ENCODE data around the gene NFYA. TPM values are rescaled to one million over a fixed set of nuclear protein-coding genes. Genes with fewer than 3 reads are reported as not detected.
A peak's percentile ranks its signal among the peaks of the same experiment; 100 is the strongest.

NFYA gene
- total RNA-seq (10 to 100 TPM; 11.0 to 13.8 (median 11.8) TPM), polyA plus RNA-seq (6.1 TPM)
- long read RNA-seq, donor 1, transcript NFYA-201 (10 exons, 3,811 nt): major isoform, 5 of 13 reads
- long read RNA-seq, donor 1, partial matches to known transcripts: 3 of 13 reads
- long read RNA-seq, donor 1, other reads (novel, unspliced or antisense): 5 of 13 reads
- long read RNA-seq, donor 2, partial matches to known transcripts: 3 of 6 reads
- long read RNA-seq, donor 2, other reads (novel, unspliced or antisense): 3 of 6 reads
- long read RNA-seq, donor 3, transcript NFYA-201 (10 exons, 3,811 nt): major isoform, 8 of 41 reads
- long read RNA-seq, donor 3, partial matches to known transcripts: 23 of 41 reads
- long read RNA-seq, donor 3, other reads (novel, unspliced or antisense): 9 of 41 reads
- long read RNA-seq, donor 4, partial matches to known transcripts: 1 of 2 reads
- long read RNA-seq, donor 4, other reads (novel, unspliced or antisense): 0 of 2 reads

DNA sequence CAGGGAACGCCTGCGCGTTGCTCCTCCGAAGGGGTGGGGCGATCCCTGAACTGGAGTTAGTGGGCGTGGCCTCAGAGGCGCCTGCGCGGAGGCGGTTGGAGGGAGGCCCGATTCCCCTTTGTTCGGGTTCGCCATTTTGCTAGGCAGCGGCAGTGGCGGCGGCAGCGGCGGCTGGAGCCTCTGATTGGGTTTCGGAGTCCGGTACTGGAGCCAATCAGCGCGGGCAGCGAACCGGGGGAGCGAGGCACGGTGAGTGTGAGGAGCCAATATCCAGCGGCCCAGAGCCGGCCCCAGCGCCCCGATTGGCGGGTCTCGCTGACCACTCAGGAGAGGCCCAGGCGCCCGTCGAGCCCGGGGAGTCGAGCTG is at the start of gene NFYA:
NFYA (plus strand) TSS at position 139 of the 367 bp plus-strand sequence. CDS start 6,116 bp downstream, outside the sequence.
- Histone ChIP-seq H3K4me3 (ENCODE audit: low read length) (peak within 1 kb of the TSS; percentile 93), H3K4me1 (ENCODE audit: control insufficient read depth, insufficient read depth, low read length) (peaks cover 3% of the 10 kb centered on the region), H3K27me3 (ENCODE audit: control insufficient read depth, insufficient read depth) (no peaks in the 10 kb centered on the region), H3K9me3 (ENCODE audit: control insufficient read depth, low read length) (no peaks in the 10 kb centered on the region), H3K27ac (ENCODE audit: low read length) (peak within 1 kb of the TSS; percentile 100)
- ATAC-seq: peak; percentile 86
- WGBS: under 1% methylated on average over 37 of the region's 37 CpGs
- intact Hi-C loops (cut with DNase I): no loop called here
- DNase-seq: peak; percentile 99 to 100 (median 100)

DNA sequence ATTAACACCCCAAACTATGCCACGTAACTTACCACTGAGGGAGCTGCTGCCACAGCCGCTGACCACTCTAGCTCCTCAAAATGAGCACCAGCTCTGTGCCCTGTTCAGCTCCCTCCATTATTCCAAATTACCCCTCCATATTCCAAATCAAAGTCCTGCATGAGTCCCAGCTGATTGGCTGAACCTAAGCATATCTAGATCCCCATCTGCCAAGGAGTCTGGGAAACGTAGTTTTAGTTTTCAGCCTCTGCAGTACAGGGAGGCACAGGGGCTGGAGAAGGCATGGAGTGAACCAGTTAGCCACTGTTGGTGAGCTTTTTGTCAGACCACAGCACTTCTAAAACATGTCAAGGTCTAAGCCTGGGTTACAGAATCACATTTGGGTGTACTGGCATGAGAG is 49.7 kb upstream of the NFYA start:
- Histone ChIP-seq H3K27me3 (ENCODE audit: control insufficient read depth, insufficient read depth) (no peaks in the 10 kb centered on the region), H3K9me3 (ENCODE audit: control insufficient read depth, low read length) (no peaks in the 10 kb centered on the region), H3K27ac (ENCODE audit: low read length) (no peak overlapping the region), H3K4me1 (ENCODE audit: control insufficient read depth, insufficient read depth, low read length) (no peaks in the 10 kb centered on the region), H3K4me3 (ENCODE audit: low read length) (no peak overlapping the region)
- 92% methylated on average over 3 of the region's 3 CpGs for WGBS
- DNase-seq (no peak), ATAC-seq (no peak)
- intact Hi-C loops (cut with DNase I): loop anchor here in 3 of 4 donors (5.0 to 10.0 kb wide), 2 partner anchors 126 to 128 kb away; no protein-coding TSS in a partner anchor

DNA sequence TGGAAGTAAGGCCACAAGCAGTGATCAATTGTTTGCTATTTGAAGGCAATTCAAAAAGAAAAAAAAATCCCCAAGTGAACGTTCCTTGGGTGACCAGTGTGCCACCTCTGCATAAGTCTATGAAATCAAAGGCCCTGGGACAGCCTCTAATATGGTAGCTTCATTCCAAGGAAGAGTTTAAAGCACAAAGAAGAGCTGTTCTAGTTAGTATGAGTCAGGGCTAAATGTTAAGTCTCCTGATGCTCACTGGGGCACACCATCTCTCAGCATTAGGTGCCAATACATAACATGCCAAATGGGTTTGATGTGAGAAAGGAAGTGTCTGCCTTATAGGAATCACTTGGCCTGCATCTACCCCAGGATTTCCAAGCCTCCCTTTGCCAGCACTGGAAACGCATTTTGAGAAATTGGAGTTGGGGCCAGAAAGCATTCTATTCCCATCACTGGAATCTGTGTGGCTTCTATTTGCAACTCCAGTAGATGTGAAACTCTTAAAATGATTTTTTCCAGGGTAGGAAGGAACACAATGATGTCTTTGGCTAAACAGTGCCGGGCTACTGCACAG is 46.7 kb upstream of the NFYA start:
- intact Hi-C loops (cut with DNase I): loop anchor here in 2 of 4 donors (10.0 kb wide), 1 partner anchor 131 kb away; no protein-coding TSS in a partner anchor
- ATAC-seq (no peak), DNase-seq (no peak)
- H3K4me1 ChIP-seq (ENCODE audit: control insufficient read depth, insufficient read depth, low read length): no peaks in the 10 kb centered on the region
- no peak overlapping the region for H3K27ac ChIP-seq (ENCODE audit: low read length)
- WGBS: 77% methylated on average over 3 of the region's 3 CpGs
- no peaks in the 10 kb centered on the region for H3K9me3 ChIP-seq (ENCODE audit: control insufficient read depth, low read length)
- no peaks in the 10 kb centered on the region for H3K27me3 ChIP-seq (ENCODE audit: control insufficient read depth, insufficient read depth)
- H3K4me3 ChIP-seq (ENCODE audit: low read length): no peak overlapping the region

DNA sequence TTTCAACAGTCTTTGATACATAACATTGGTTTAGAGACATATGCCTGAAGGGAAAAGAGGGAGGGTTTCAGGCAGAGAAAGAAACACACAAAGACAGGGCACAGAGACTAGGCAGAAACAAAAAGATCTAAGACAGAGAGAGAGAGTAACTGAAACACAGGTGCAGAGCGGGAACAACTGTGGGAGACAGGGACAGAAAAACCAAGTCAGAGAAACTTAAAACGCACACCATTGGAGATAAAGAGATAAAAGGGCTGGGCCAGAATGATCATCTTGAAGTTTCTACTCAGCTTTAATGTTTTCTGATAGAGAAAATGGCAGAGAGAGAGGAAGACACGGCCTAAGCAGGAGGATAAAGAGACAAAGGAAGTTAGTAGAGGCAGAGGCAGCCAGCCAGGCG is 45.5 kb upstream of the NFYA start:
- peak overlapping the region; percentile 41 for H3K4me3 ChIP-seq (ENCODE audit: low read length)
- no peaks in the 10 kb centered on the region for H3K27me3 ChIP-seq (ENCODE audit: control insufficient read depth, insufficient read depth)
- no peak for ATAC-seq
- intact Hi-C loops (cut with DNase I): loop anchor here in 2 of 4 donors (10.0 kb wide), 1 partner anchor 132 kb away; no protein-coding TSS in a partner anchor
- H3K27ac ChIP-seq (ENCODE audit: low read length): no peak overlapping the region
- WGBS: 40% methylated on average over 4 of the region's 4 CpGs
- DNase-seq: no peak
- H3K4me1 ChIP-seq (ENCODE audit: control insufficient read depth, insufficient read depth, low read length): no peaks in the 10 kb centered on the region
- no peaks in the 10 kb centered on the region for H3K9me3 ChIP-seq (ENCODE audit: control insufficient read depth, low read length)

DNA sequence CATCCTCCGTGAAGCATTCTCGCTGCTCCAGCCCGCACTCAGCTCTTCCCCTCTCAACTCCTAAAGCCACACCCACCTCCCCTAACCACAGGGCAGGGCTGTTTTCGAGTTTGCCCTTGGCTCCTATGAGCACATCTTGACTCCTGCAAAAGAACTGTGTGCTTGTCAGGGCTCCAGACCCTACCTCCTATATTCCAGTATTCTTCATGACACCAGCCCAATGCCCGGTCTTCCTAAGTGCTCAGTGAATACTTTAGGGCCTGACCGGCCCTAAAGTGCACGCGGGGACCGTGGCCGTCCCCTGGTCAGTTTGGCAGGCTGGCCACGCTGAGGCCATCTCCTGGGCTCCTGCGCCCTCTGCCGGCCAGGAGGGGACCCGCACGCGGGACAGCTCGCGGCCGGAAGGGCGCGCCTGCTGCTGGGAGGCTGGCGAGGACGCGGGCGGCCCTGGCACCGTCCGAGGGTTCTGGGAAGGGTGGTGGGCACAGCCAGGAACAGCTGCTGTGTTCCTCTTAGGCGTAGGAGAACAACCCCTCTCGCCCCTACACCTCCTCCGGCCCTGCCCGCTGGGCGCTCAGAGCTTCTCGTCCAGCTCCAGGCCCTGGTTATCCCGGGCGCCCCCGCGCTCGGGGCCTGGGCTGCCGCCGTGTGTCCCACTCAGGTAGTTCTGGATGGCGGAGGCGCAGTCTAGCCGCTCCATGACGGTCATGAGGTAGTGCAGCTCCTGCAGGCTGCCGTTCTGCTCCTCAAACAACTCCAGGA is 44.8 kb upstream of the NFYA start:
- Histone ChIP-seq H3K4me1 (ENCODE audit: control insufficient read depth, insufficient read depth, low read length) (no peaks in the 10 kb centered on the region), H3K9me3 (ENCODE audit: control insufficient read depth, low read length) (no peaks in the 10 kb centered on the region), H3K27ac (ENCODE audit: low read length) (peak overlapping the region; percentile 31), H3K27me3 (ENCODE audit: control insufficient read depth, insufficient read depth) (no peaks in the 10 kb centered on the region), H3K4me3 (ENCODE audit: low read length) (peak overlapping the region; percentile 41)
- DNase-seq (peak; percentile 89 to 97 (median 95)), ATAC-seq (peak; percentile 96 to 97)
- intact Hi-C loops (cut with DNase I): loop anchor here in 2 of 4 donors (10.0 kb wide), 1 partner anchor 133 kb away; no protein-coding TSS in a partner anchor
- 1% methylated on average over 45 of the region's 45 CpGs for WGBS

DNA sequence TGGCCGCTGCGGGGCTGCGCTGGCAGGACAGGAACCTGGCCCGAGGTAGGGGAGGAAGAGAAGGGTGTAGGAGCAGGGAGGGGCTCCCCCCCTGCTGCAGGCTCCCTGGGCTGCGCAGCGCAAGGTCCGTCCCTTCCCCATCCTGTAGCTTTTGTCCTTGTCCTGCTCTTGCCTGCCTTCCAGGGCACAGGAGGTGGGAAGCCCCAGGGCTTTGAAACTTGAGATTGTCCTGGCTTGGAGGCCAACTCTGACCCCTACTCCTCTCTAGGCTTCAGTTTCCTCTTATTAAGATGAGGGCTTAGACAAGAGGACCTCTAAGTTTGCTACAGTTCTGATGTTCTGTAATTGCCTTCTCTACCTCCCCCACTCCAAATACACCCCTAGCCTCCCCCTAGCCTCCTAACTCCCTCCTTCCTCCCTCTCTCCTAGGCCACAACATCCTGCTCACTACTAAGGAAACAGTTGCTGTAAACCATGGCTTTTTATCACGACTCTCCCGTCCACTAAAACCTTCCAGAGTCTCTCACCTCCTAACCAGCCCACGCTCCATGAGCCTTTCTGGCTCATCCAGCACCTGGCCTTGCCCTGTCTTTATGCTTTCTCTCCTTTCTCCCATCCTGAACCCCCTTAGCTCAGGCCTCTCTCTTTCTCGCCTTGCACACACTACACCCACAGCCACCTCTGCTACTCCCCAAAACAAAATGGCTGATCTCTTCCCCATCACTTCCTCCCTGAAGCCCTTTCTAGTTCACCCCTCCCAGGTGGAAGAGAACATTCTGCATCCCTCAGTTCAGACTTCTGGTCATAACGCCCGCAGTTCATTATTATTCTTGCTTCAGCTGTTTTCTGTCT is 44.0 kb upstream of the NFYA start:
- DNase-seq (no peak), ATAC-seq (peak; percentile 66 to 70)
- 35% methylated on average over 13 of the region's 13 CpGs for WGBS
- intact Hi-C loops (cut with DNase I): loop anchor here in 2 of 4 donors (10.0 kb wide), 1 partner anchor 134 kb away; no protein-coding TSS in a partner anchor
- H3K27ac ChIP-seq (ENCODE audit: low read length): peak overlapping the region; percentile 31
- peak overlapping the region; percentile 41 for H3K4me3 ChIP-seq (ENCODE audit: low read length)
- no peaks in the 10 kb centered on the region for H3K4me1 ChIP-seq (ENCODE audit: control insufficient read depth, insufficient read depth, low read length)
- no peaks in the 10 kb centered on the region for H3K27me3 ChIP-seq (ENCODE audit: control insufficient read depth, insufficient read depth)
- H3K9me3 ChIP-seq (ENCODE audit: control insufficient read depth, low read length): no peaks in the 10 kb centered on the region

DNA sequence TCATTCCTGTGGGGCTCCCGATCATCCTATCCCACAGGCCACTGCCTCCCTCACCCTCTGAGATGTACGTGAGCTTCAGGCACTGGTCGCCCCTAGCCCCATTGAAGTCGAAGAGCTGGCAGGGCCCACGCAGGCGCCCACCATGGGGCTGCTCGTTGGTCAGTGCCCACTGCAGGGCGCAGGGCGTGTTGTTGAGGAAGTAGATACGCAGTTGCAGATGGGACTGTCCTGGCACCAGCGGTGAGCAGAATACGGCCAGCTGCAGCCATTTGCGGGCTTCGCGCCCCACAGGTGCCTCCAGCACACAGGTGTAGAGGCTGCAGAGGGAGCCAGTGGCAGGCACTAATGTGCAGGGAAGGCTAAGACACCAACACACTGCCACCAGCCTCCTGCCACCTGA is 39.9 kb upstream of the NFYA start:
- no peak overlapping the region for H3K27ac ChIP-seq (ENCODE audit: low read length)
- WGBS: 94% methylated on average over 15 of the region's 15 CpGs
- ATAC-seq (no peak), DNase-seq (no peak)
- intact Hi-C loops (cut with DNase I): no loop called here
- H3K27me3 ChIP-seq (ENCODE audit: control insufficient read depth, insufficient read depth): no peaks in the 10 kb centered on the region
- H3K4me1 ChIP-seq (ENCODE audit: control insufficient read depth, insufficient read depth, low read length): no peaks in the 10 kb centered on the region
- H3K9me3 ChIP-seq (ENCODE audit: control insufficient read depth, low read length): no peaks in the 10 kb centered on the region
- no peak overlapping the region for H3K4me3 ChIP-seq (ENCODE audit: low read length)

DNA sequence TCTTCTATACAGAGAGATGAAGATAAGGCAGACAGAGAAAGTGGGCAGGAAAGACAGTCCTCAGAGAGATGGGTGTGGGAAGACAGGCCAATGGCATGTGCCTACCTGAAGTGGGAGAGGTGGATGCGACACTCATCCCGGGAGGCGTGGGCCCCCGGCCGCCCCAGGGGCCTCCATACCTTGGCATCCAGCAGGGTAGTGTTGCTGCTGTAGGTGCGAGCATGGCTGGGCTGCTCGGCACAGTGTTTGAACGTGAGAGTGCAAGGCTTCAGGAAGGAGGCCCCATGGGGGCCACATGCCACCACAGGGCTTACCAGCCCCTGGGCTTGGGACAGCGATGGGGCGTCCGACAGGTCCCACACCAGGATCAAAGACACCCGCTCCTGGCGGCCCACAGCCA is 39.0 kb upstream of the NFYA start:
- ATAC-seq (no peak), DNase-seq (no peak)
- no peaks in the 10 kb centered on the region for H3K27me3 ChIP-seq (ENCODE audit: control insufficient read depth, insufficient read depth)
- H3K4me1 ChIP-seq (ENCODE audit: control insufficient read depth, insufficient read depth, low read length): no peaks in the 10 kb centered on the region
- H3K9me3 ChIP-seq (ENCODE audit: control insufficient read depth, low read length): no peaks in the 10 kb centered on the region
- 90% methylated on average over 13 of the region's 13 CpGs for WGBS
- no peak overlapping the region for H3K4me3 ChIP-seq (ENCODE audit: low read length)
- no peak overlapping the region for H3K27ac ChIP-seq (ENCODE audit: low read length)
- intact Hi-C loops (cut with DNase I): no loop called here

DNA sequence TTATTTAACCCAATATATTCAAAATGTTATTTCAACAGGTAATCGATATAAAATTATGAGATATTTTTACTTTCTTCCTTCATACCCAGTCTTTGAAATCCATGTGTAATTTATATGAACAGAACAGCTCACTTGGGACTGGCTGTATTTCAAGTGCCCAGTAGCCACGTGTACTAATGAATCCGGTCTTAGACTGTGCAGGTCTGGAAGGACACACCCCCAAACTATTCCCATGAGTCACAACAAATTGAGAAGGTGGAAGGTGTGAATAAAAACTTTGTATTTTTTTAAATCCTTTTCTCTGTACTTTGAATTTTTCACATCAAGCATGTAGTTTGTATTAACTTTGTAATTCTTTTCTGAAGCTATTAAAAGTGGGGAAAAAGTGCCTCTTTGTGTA is 36.6 kb upstream of the NFYA start:
- DNase-seq (no peak), ATAC-seq (no peak)
- Histone ChIP-seq H3K9me3 (ENCODE audit: control insufficient read depth, low read length) (no peaks in the 10 kb centered on the region), H3K27ac (ENCODE audit: low read length) (no peak overlapping the region), H3K27me3 (ENCODE audit: control insufficient read depth, insufficient read depth) (no peaks in the 10 kb centered on the region), H3K4me3 (ENCODE audit: low read length) (no peak overlapping the region), H3K4me1 (ENCODE audit: control insufficient read depth, insufficient read depth, low read length) (no peaks in the 10 kb centered on the region)
- intact Hi-C loops (cut with DNase I): no loop called here
- WGBS: 70% methylated on average over 3 of the region's 3 CpGs

DNA sequence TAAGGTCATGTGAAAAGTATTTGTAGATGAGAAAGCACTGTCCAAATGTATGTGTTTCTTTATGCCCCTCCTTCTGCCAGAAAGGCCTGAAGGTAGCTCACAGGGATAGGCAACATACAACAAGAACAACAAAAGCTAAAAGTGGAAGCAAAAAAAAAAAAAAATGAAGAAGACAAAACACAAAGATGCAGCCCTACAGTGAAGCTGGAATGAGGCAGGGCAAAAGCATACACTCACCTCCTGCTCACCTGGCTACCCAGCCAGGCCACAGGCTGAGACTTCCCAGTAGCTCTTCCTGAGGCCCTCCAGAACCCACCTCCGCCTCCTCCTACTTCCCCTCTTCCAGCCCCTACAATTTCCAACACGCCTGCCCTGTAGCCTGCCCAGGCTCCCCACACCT is 36.2 kb upstream of the NFYA start:
- Histone ChIP-seq H3K4me3 (ENCODE audit: low read length) (no peak overlapping the region), H3K4me1 (ENCODE audit: control insufficient read depth, insufficient read depth, low read length) (no peaks in the 10 kb centered on the region), H3K27ac (ENCODE audit: low read length) (no peak overlapping the region), H3K27me3 (ENCODE audit: control insufficient read depth, insufficient read depth) (no peaks in the 10 kb centered on the region), H3K9me3 (ENCODE audit: control insufficient read depth, low read length) (no peaks in the 10 kb centered on the region)
- WGBS: 95% methylated on average over 2 of the region's 2 CpGs
- intact Hi-C loops (cut with DNase I): no loop called here
- no peak for ATAC-seq
- DNase-seq: no peak

All from right cardiac atrium (tissue), 5 donors.